HG03095 (cell line): ENCODE measurements around the gene FBRS.

Source experiments
- ATAC-seq: cut with Tn5 transposase; IDR thresholded peaks from one replicate; pipeline ENCODE4 v1.9.1; 2021; ENCODE audit warnings: moderate library complexity; ENCODE audit not compliant: unreplicated experiment

Gene FBRS

GRCh38 chr16:30641378-30641982, 16.8 kb upstream of the FBRS start:
- ATAC-seq, result no peak

- ATAC-seq, result no peak
Observed at GRCh38 chr16:30644334-30644830, 13.8 kb upstream of the FBRS start.

GRCh38 chr16:30645727-30646126, 12.5 kb upstream of the FBRS start:
- ATAC-seq, result no peak

DNA sequence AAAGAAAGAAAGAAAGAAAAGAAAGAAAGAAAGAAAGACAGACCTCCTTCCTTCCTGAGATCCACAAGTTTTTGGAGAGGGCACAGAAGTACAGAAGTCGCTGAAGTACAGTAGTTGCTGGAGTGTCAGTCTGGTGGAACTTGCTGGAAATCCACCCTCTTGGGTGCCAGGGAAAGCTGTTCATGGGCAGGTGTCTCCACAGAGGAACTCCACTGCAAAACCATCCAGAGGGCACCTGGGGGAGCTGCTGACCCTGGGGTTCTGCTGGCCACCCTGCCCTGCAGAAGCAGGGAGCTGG, 11.0 kb upstream of the FBRS start:
- no peak for ATAC-seq

DNA sequence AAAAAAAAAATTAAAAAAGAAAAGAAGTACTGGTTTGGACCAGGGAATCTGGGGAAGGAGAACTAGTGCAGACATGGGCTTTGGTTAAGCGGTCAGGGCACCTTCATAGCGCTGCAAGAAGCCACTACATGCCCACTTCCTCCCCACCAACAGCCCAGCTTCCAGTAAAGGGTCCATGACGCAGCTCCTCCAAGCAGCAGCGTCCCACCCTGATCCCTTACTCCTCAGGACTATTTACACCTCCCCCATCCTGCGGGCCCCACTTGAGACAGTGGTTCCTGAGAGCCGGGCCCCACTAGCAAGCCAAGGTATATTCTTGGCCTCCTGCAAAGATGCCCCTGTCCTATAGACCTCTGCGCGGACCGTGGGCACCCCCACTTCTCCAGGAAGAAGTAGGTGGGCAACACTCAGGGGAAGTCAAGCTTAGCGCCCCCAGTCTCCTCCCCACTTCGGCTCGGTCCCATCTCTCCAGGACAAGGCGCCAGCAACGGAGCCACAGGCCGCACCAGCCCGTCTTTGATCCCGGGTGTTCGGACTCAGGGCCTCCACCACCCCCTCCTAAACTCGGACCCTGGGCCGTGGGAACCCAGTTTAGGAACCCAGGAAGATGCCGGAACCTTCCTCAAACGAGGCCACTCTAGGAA, 8.4 kb upstream of the FBRS start:
- ATAC-seq, result no peak

GRCh38 chr16:30650369-30651123, 7.7 kb upstream of the FBRS start, which contains the start of gene PRR14:
TSS of gene PRR14 (plus strand) at chr16:30650960. CDS start at chr16:30651646, 686 bp downstream.
- peak; percentile 67 for ATAC-seq

- peak; percentile 40 for ATAC-seq
Observed at GRCh38 chr16:30651124-30652004, 6.9 kb upstream of the FBRS start.

DNA sequence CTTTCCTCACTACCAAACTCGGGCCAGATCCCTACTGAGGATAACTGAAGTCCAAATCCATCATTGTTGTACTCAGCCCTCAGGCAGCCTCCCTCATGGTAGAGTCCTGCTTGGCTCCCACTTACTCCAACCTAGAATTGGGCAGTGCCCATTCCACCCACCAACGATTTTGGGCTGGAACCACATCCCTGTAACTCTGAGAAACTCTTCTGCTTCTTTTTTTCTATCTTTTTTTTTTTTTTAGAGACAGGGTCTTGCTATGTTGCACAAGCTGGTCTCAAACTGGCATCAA, 6.3 kb upstream of the FBRS start:
- no peak for ATAC-seq

GRCh38 chr16:30652718-30653117, 5.5 kb upstream of the FBRS start:
- no peak for ATAC-seq

DNA sequence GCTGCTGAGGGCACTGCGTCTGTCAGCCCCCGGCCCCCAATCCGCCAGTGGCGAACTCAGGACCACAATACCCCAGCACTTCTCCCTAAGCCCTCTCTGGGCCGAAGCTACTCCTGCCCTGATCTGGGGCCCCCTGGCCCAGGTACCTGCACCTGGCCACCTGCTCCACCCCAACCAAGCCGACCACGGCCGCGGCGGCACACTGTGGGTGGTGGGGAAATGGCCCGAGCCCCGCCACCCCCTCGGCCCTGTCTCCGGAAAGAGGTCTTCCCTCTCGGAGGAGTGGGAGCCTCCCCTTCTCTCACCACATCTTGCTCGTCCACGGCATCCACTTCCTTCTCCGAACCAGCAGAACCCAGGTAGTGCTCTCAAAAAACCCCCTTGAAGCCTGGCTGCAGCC, 3.4 kb upstream of the FBRS start:
- no peak for ATAC-seq

- no peak for ATAC-seq
Observed at GRCh38 chr16:30655815-30656347, 2.4 kb upstream of the FBRS start.

- no peak for ATAC-seq
Observed at GRCh38 chr16:30656388-30656787, 1.8 kb upstream of the FBRS start.

DNA sequence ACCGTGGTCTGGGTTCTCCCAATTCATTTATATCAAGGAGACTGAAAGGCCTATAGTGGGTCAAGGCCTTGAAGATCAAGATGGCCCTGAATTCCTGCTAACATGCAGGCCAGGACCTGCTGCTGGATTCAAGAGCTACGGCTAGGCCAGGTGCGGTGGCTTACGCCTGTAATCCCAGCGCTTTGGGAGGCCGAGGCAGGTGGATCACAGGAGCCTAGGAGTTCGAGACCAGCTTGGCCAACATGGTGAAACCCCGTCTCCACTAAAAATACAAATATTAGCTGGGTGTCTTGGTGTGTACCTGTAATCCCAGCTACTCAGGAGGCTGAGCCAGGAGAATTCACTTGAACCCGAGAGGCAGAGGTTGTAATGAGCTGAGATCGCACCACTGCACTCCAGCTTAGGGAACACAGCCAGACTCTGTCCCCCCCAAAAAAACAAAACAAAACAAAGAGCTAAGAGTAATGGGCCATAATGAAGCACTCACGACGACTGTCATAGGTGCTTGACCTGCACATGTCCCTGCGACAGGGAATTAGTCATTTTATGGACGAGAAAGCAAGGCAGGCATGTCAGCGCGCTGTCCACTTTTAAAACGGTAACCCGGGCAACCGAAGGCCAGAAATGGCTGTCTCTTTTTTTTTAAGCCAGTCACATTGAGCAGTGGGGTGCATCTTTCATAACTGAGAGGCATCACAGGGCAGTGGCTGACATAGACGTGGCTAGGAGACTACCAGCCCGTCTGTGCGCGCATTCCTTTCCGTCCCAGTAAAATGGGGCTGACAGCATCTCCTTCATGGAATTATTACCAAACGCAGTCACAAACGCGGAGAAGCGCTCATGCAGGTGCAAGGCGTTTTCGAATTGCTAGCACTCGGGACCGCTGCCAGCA, 1.0 kb upstream of the FBRS start:
- ATAC-seq, result no peak

DNA sequence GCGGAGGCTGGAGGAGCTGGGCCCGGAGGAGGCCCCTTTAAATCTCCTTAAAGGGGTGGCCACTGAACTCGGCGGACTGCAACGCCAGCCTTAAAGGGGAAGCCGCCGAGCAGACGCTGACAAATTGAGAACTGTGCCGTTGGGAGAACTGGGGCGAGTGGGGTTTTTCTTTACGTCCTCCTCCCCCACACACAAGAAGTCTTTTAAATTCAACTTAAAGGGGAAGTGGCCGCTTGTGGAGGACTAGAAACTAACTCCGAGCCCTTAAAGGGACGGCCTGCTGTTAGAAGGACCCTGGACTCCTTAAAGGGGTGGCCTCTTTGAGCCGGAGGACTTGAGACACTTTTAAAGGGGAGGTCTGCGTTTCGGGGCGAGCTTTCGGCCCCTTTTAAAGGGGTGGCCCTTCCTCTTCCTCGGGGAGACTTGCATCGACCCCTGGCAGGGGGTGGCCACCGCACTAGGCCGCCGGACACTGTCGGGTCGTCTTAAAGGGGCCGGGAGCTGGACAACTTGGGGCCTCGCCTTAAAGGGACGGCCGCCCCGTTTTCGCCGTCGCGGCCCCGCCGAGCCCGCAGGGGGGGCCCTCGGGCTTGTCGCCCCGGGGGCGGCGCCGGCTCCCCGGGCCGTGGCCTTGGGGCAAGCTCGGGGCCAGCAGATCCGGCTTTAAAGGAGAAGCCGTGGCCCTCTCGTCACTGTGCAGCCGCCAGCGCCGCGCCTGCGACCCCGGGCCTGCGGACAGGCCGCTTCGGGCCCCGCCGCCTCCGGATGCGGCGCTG, 688 bp downstream of the FBRS start:
- peak; percentile 40 for ATAC-seq

DNA sequence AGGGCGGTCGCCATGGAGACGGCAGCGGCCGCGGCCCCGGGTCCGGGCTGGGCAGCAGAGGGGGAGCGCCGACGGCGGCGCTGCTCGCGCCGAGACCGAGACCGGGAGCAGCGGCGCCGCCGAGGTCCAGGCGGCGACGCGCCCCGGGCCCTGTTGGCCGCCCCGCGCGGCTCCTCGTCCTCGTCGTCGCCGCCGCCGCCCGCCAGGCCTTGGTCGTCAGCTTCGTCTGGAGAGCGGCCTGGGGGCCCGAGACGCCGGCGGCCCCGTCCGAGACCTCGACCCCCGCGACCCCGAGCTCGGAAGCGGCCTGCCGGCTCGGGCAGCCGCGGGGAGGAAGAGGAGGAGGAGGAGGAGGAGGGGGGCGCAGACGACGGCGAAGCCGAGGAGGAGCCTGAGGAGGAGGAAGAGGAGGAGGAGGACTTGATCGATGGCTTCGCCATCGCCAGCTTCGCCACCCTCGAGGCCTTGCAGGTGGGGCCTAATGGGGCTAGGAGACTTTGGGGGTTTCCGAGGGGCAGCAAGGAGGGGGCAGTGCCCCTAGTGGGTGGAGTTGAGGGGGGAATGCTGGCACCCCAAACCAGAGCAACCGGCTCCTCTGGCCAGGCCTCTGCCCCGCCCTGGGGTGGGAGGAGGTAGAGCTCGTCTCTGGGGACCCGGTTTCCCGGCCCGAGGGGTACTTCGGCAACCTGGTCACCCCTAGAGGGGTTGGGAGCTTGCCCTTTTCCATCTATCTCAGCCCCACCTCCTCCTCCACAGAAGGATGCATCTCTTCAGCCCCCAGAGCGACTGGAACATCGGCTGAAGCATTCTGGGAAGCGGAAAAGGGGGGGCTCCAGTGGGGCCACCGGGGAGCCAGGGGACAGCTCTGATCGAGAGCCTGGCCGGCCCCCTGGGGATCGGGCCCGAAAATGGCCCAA, 1.5 kb downstream of the FBRS start:
- no peak for ATAC-seq

DNA sequence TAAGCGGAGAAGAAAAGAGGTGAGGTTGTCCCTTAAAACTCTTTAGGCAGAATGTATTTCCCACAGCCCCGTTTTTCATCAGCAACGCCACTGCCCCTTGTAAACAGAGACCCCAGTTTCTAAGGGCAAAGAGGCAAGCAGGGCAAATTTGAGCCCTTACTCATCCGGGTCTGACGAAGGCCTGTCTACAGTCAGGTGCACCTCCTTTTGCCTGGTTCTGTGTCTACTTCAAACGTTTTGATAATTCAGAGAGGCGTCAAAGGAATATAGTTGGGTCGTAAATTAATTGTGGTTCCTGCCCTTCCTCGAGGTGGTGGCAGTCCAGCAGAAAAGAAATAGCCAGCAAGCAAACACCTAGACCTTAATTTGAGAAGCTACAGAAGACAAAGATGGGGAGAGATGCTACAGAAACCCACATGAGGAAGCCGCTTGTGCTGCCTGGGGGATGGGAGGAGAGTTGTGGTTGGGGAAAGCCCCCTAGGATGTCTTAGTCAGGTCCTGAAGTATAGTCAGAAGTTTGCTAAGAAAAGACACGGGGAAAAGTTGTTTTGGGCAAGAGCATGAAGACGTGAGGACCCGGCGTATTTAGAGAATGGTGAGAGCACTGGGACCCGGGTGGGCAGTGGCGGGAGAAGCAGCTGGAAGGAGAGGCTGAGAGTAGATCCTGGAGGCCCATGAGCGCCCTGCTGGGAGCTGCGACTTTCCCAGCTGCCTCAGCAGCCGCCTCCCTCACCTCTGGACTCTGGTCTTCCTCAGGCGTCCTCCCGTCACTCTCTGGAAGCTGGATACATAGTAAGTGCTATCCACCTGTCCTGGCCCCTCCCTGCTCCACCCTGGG, 2.4 kb downstream of the FBRS start:
- no peak for ATAC-seq

DNA sequence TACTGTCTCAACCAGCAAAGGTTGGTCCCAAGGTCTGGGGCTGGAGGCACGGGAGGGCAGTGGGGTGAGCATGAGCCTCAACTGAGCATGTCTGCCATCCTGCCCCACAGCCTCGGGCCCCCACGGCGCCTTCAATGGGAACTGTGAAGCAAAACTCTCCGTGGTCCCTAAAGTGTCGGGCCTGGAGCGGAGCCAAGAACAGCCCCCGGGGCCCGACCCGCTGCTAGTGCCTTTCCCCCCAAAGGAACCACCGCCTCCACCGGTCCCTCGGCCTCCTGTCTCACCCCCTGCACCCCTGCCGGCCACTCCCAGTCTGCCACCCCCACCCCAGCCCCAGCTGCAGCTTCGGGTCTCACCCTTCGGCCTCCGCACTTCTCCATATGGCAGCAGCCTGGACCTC, 4.2 kb downstream of the FBRS start:
- ATAC-seq, result no peak
